Stimulated activated CD4-positive, alpha-beta T cell treated with anti-CD3 and anti-CD28 coated beads, Interleukin-15, amount 100 ng/mL, for 1 hour (primary cell): ENCODE measurements around the gene CNN3.
"Not testable (repeated sequence)": the region's sequence is repeated elsewhere in the genome, so short reads cannot be mapped to it uniquely, and the experiment has no call there.

Experiments
- DNase-seq, 2 donors: peaks; one replicate each; pipeline ENCODE4 v3.0.0-alpha.2; 2020; ENCODE audit warnings: low read depth in 1 of 2, low spot score in 1 of 2

CNN3 gene

GRCh38 chr1:94949681-94950661 is 23.1 kb upstream of the CNN3 start:
- no peak for DNase-seq

GRCh38 chr1:94947437-94947836 is 20.5 kb upstream of the CNN3 start:
- no peak for DNase-seq

DNA sequence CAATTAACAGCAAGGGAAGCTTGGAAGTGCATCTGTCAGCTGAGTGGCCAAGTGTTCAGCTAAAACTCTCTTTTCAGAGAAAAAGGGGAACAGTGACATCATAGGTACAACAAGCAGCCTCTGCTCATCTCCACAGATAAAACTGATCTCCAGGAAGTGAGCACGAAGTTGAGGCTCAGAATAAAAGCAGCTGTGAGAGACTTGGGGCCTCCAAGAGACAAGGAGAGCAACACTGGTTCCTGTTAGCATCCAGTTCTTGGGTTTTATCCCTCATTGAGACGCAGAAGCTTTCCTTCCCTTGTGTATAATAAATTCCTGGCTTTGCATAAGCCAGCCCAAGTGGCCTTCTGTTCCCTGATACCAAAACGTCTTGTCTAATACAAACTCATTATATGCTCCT is 20.0 kb upstream of the CNN3 start:
- no peak for DNase-seq

DNA sequence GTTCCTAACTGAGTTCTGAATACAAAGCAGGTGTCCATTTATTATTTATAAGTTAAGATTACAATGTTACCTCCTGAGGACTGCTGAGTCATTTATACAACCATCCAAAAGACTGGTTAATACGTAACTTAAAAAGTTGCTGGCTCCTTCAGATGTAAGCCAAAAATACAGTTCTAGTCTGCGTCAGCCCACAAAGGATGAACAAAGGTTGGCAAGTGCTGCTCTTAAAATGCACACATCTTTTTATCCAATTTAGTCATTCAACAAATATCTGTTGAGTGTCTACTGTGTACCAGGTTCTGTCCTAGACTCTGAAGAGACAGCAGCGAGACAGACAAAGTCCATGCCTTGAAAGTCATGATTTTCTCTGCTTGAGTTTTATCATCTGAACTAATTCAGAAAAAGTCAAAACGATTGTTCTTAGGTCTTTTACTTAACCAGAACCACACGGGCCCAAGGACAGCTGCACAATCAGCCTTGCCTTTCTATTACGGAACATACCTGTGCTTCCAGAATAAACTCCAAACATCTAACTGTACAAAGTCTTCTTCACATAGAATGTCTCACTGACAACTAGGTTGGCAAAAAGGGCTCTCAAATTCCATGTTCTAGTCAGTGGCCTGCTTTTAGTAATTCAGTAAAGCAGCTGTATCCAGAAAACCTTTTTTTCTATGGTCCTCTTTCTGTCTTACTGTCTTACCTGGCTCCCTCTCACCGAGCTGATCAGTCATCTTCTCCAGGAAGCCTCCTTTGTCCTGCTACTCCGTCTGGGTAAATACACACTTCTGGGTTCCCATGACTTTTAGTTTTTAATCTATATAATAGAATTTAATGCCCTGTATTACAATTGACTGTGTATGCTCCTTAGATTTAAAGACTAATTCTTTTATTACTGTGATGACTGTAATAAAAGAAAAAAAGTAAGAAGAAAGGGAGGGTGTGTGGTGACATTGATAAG is 15.5 kb upstream of the CNN3 start:
- no peak for DNase-seq

- not testable (repeated sequence) for DNase-seq
Observed at GRCh38 chr1:94941480-94941879, 14.6 kb upstream of the CNN3 start.

DNA sequence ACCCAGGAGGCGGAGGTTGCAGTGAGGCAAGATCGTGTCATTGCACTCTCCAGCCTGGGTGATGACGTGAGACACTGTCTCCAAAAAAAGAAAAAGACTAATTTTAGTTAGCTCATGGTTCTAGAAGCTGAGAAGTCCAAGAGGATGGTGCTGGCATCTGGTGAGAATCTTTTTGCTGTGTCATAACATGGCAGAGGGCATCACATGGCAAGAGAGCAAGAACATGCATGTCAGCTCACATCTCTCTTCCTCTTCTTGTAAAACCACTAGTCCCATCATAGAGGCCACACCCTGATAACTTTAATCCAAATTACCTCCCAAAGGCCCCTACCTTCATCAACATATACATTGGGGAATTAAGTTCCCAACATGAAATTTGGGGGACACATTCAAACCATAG is 13.8 kb upstream of the CNN3 start:
- no peak for DNase-seq

DNA sequence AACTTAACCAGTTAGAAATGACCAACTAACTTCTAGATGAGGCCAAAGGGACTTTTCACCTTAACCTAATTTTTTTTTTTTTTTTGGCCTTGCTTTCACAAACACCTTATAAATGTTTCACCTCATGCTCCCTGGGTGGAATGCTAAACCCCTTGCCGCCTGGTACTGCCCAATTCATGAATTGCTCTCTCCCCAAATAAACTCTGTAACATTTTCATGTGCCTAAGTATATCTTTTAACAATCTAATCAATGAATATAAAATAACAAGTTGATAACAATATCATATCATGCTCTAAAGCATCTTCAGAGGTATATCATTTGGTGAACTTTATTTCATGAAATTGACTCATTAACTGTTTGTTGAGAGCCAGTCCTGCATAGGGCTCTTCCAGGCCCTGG is 10.9 kb upstream of the CNN3 start:
- no peak for DNase-seq

- no peak for DNase-seq
Observed at GRCh38 chr1:94936861-94937620, 10.1 kb upstream of the CNN3 start.

DNA sequence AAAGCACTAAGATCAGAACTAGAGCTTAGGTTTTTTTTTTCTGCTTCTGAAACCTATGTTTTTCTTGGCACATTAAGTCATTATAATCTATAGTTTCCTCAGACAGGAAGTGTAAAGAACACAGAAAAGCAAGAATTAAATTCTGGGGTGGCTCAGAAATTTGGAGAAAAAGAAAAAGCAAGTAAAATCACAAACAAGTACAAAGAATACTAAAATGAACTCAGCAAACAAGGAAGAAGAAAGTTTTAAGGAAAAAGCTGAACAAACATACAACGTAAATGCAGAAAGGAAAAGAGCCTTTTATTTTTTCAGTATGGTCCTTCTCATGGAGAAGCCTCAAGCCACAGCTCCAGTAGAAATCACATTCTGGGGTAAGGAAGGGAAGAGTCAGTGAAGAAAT is 8.6 kb upstream of the CNN3 start:
- DNase-seq = no peak

- no peak for DNase-seq
Observed at GRCh38 chr1:94935034-94935433, 8.1 kb upstream of the CNN3 start.

- DNase-seq = no peak
Observed at GRCh38 chr1:94934551-94934950, 7.6 kb upstream of the CNN3 start.

DNA sequence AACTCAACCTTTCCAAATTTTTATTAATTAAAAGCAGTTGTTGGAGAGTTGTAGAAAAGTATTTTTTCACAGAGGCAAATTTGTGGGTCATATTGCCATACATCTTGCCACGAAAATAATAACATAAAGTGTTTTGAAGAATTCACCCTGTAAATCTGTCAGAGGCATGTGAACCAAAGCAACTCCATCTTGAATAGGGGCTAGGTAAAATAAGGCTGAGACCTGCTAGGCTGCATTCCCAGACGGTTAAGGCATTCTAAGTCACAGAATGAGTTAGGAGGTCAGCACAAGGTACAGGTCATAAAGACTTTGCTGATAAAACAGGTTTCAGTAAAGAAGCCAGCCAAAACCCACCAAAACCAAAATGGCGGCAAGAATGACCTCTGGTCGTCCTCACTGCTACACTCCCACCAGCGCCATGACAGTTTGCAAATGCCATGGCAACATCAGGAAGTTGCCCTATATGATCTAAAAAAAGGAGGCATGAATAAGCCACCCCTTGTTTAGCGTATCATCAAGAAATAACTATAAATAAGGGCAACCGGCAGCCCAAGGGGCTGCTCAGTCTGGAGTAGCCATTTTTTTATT is 4.4 kb upstream of the CNN3 start:
- no peak for DNase-seq

- no peak for DNase-seq
Observed at GRCh38 chr1:94929351-94930217, 2.7 kb upstream of the CNN3 start.

GRCh38 chr1:94928293-94928939 is 1.5 kb upstream of the CNN3 start:
- DNase-seq = no peak

DNA sequence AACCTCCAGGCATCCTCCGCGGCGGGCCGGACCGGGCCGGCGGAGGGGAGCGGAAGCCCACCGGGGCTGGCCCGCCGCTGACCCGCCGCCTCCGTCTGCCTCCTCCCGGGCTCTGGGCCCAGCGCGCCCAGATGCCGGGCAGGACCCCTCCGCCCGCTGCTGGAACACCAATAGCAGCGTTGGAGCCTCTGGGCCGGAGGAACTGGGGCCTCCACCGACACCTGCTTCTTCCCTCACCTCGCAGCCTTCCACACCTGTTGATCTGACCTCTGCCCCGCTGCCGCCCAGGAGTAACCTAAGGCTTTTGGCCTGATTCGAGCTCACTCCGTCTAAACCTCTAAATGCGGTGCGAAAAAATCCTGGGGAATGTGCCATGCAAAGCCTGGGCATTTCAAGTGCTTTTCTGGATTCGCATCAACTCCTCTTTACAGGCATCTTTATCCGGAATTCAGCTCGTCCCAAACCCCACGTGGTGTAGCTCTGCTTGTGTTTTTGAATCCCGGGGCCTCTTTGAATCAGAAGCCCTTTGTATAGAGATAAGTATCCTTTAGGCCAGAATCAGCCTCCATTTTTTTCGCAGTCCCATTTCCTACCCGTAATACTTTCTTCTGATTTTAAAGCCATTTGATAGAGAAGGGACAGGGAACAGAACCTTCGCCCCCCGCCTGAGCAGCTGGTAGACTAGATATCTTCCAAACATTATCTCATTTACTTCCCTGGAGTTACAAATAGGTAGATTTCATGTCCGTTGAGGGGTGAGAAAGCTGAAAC is 680 bp upstream of the CNN3 start:
- no peak for DNase-seq

DNA sequence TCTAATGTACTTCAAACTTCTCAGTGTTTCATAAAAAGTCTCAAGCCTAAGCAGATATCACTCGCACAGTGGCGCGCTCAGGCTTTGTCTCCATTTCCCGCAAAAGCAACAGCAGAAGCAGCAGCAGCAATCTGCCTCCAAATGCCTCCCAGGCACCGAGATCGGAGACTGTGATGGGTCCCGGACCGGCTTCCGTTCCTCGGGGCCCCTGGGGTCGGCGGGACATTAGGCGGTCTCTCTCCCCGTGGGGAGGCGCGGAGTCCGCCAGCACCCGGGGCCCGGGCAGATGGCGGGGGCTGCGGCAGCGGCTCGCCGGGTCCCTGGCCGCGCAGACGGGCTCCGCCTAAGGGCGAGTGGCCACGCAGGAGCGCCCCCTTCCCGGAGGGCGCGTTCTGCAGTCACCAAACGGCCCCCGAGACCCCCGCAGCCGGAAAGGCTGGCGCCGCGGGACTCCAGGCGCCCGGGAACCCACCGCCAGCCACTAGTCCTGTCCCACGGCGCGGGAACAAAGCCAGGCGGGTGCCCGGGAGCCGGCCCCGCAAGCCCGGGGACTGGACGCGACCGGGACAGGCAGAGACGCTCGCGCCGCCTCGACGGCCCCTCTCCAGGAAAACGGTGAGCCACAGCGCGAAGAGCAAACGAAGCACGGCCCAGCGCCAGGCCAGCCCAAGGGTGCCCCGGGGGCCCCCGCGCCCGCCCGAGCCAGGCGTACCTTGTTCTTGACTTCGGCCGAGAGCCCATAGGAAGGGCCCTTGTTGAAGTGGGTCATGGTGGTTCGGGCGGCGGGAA is 590 bp downstream of the CNN3 start:
- peak in 1 of 2 donors; percentile 7 for DNase-seq

DNA sequence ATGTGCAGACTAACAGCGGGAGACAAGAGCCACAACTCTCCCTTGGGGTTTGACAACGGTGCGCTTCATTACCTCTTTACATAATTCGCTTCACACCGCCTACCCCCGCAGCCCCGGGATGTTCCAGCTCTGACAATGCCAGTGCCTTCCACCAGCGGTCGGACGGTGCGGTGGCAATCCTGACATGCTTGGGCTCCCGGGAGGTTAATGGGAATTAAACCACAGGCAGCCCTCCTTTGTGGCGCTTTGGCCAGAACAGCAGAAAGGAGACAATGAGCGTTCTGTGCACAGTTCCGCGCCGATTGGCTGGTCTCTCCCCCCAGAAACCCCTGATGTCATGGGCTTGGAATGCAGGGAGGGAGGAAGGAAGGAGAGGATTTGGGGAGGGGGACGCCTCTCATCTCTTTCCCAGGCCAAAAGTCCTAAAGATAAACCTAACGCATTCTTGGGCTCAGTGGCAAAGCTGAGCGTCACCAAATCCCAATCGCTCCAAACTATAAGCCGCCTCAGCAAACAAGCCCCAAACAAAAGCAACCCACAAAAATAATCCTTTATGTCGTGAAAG is 1.3 kb downstream of the CNN3 start:
- DNase-seq = peak in 1 of 2 donors; percentile 1
